WTC11 (cell line): ENCODE data around the gene MAPK8IP2. TPM values are rescaled to one million over a fixed set of nuclear protein-coding genes. Genes with fewer than 3 reads are reported as not detected.

Experiments used
- ATAC-seq: fragments of 200-7000 bp; cut with Tn5 transposase; 2 replicates; pipeline ENCODE4 v1.10.0; 2021; ENCODE audit warnings: mild to moderate bottlenecking, moderate library complexity
- CTCF ChIA-PET: fragments of 300-600 bp; sonication (Branson Sonifier 250); formaldehyde crosslinking; loops from one replicate; lab custom pipeline; 2021; ENCODE audit warnings: antibody characterized with exemption; lab: Charles Lee
- POLR2A ChIA-PET: fragments of 350-600 bp; sonication (Branson Sonifier 250); formaldehyde crosslinking; loops from one replicate; lab custom pipeline; 2021; ENCODE audit warnings: antibody characterized with exemption; lab: Charles Lee
- DNase-seq: peaks from one replicate; pipeline ENCODE4 v3.0.0; 2021; ENCODE audit warnings: low spot score
- H3K27ac Mint-ChIP-seq: 2 replicates; pipeline ENCODE4 v1.8.0; 2021; ENCODE audit warnings: mixed read lengths
- H3K27me3 Mint-ChIP-seq: 2 replicates; pipeline ENCODE4 v1.8.0; 2021; ENCODE audit warnings: low read depth, mild to moderate bottlenecking, moderate library complexity, mixed read lengths
- H3K36me3 Mint-ChIP-seq: 2 replicates; pipeline ENCODE4 v1.8.0; 2021; ENCODE audit warnings: mixed read lengths
- H3K4me1 Mint-ChIP-seq: 2 replicates; pipeline ENCODE4 v1.8.0; 2022; ENCODE audit warnings: mixed read lengths
- H3K4me3 Mint-ChIP-seq: 2 replicates; pipeline ENCODE4 v1.8.0; 2021; ENCODE audit warnings: mild to moderate bottlenecking, moderate library complexity, mixed read lengths
- H3K9me3 Mint-ChIP-seq: 2 replicates; pipeline ENCODE4 v1.8.0; 2021; ENCODE audit warnings: mixed read lengths
- E2F4 ChIP-seq: sonication (generic); formaldehyde crosslinking; IDR thresholded peaks from 2 replicates; pipeline ENCODE4 v1.8.1; 2022; ENCODE audit warnings: low read depth, mild to moderate bottlenecking, moderate library complexity, missing genetic modification reagents, borderline replicate concordance
- FOXK1 ChIP-seq: sonication (generic); formaldehyde crosslinking; IDR thresholded peaks from 2 replicates; pipeline ENCODE4 v1.8.0; 2022; ENCODE audit warnings: mild to moderate bottlenecking, moderate library complexity, missing genetic modification reagents
- FOXP1 ChIP-seq: sonication (generic); formaldehyde crosslinking; IDR thresholded peaks from 2 replicates; pipeline ENCODE4 v1.8.0; 2022; ENCODE audit warnings: missing genetic modification reagents, mild to moderate bottlenecking, moderate library complexity, borderline replicate concordance
- GABPB1 ChIP-seq: sonication (generic); formaldehyde crosslinking; IDR thresholded peaks from 2 replicates; pipeline ENCODE4 v1.8.1; 2023; ENCODE audit warnings: mild to moderate bottlenecking, missing genetic modification reagents
- IRF1 ChIP-seq: sonication (generic); formaldehyde crosslinking; IDR thresholded peaks from 2 replicates; pipeline ENCODE4 v1.8.0; 2023; ENCODE audit warnings: missing genetic modification reagents
- JAZF1 ChIP-seq: fragments of 250-450 bp; sonication (Bioruptor Pico); IDR thresholded peaks from 2 replicates; pipeline ENCODE4 v1.9.0; 2021; ENCODE audit warnings: moderate library complexity, mild to moderate bottlenecking, inconsistent platforms
- MXD4 ChIP-seq: fragments of 250-450 bp; sonication (Bioruptor Pico); IDR thresholded peaks from 2 replicates; pipeline ENCODE4 v1.8.0; 2021; ENCODE audit warnings: mild to moderate bottlenecking, moderate library complexity, borderline replicate concordance
- MYBL2 ChIP-seq: sonication (generic); formaldehyde crosslinking; IDR thresholded peaks from 2 replicates; pipeline ENCODE4 v1.8.1; 2023; ENCODE audit warnings: mild to moderate bottlenecking, moderate library complexity, missing genetic modification reagents
- NR2C2 ChIP-seq: sonication (generic); formaldehyde crosslinking; IDR thresholded peaks from 2 replicates; pipeline ENCODE4 v1.8.0; 2022; ENCODE audit warnings: mild to moderate bottlenecking, missing genetic modification reagents
- NR3C1 ChIP-seq: sonication (generic); formaldehyde crosslinking; conservative IDR thresholded peaks from 2 replicates; pipeline ENCODE4 v1.8.1; 2023; ENCODE audit warnings: low read depth, mild to moderate bottlenecking, missing genetic modification reagents
- ZNF423 ChIP-seq: fragments of 250-450 bp; sonication (Bioruptor Pico); IDR thresholded peaks from 2 replicates; pipeline ENCODE4 v2.1.2; 2022; ENCODE audit warnings: mild to moderate bottlenecking, moderate library complexity
- total RNA-seq: library from RNA; stranded (reverse); gene quantifications from 3 replicates; pipeline ENCODE4 v1.2.3, GENCODE V29; 2021
- TF ChIP-seq, protein P1 (sequence below): fragments of 200-600 bp; IDR thresholded peaks from 2 replicates; pipeline ENCODE4 v1.8.0; 2022; ENCODE audit warnings: antibody characterized with exemption
- TF ChIP-seq, protein P2 (sequence below): sonication (generic); formaldehyde crosslinking; IDR thresholded peaks from 2 replicates; pipeline ENCODE4 v1.8.1; 2022; ENCODE audit warnings: mild to moderate bottlenecking, moderate library complexity, missing genetic modification reagents
- TF ChIP-seq, protein P3 (sequence below): sonication (generic); formaldehyde crosslinking; IDR thresholded peaks from 2 replicates; pipeline ENCODE4 v1.8.0; 2023; ENCODE audit warnings: mild to moderate bottlenecking, missing genetic modification reagents
- TF ChIP-seq, protein P4 (sequence below): sonication (generic); formaldehyde crosslinking; IDR thresholded peaks from 2 replicates; pipeline ENCODE4 v1.8.0; 2022; ENCODE audit warnings: mild to moderate bottlenecking, missing genetic modification reagents
- TF ChIP-seq, protein P5 (sequence below): sonication (generic); formaldehyde crosslinking; IDR thresholded peaks from 2 replicates; pipeline ENCODE4 v1.8.1; 2022; ENCODE audit warnings: mild to moderate bottlenecking, missing genetic modification reagents, moderate library complexity, borderline replicate concordance

Gene MAPK8IP2
- total RNA-seq, 1 experiment from 2014 or later = 4.9 TPM

GRCh38 chr22:50621948-50622722 lies 21.5 kb downstream of the MAPK8IP2 start:
- POLR2A ChIA-PET = no interaction called here
- CTCF ChIA-PET = interaction anchor here (0.7 to 2.9 kb wide), 14 partner anchors 8 to 153 kb away, joined by 3 to 33 read pairs (median 8); partner anchors contain the start of genes SCO2, SHANK3 and SYCE3
- Mint-ChIP-seq H3K36me3 (no peaks in the 10 kb centered on the region), H3K27me3 (peaks cover 16% of the 10 kb centered on the region; the same call in 1 of the 2 replicates), H3K4me1 (peaks cover 24% of the 10 kb centered on the region), H3K9me3 (no peaks in the 10 kb centered on the region), H3K27ac (peak overlapping the region; percentile 27; the same call in 1 of the 2 replicates), H3K4me3 (peak overlapping the region; percentile 59)
- no peak for DNase-seq
- TF ChIP-seq GABPB1 (CRISPR knock-in tag) = no peak
- no peak for TF ChIP-seq FOXK1
- no peak for TF ChIP-seq JAZF1
- TF ChIP-seq, protein P1, sequence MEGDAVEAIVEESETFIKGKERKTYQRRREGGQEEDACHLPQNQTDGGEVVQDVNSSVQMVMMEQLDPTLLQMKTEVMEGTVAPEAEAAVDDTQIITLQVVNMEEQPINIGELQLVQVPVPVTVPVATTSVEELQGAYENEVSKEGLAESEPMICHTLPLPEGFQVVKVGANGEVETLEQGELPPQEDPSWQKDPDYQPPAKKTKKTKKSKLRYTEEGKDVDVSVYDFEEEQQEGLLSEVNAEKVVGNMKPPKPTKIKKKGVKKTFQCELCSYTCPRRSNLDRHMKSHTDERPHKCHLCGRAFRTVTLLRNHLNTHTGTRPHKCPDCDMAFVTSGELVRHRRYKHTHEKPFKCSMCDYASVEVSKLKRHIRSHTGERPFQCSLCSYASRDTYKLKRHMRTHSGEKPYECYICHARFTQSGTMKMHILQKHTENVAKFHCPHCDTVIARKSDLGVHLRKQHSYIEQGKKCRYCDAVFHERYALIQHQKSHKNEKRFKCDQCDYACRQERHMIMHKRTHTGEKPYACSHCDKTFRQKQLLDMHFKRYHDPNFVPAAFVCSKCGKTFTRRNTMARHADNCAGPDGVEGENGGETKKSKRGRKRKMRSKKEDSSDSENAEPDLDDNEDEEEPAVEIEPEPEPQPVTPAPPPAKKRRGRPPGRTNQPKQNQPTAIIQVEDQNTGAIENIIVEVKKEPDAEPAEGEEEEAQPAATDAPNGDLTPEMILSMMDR = no peak
- no peak for TF ChIP-seq MYBL2 (CRISPR knock-in tag)
- TF ChIP-seq, protein P2, sequence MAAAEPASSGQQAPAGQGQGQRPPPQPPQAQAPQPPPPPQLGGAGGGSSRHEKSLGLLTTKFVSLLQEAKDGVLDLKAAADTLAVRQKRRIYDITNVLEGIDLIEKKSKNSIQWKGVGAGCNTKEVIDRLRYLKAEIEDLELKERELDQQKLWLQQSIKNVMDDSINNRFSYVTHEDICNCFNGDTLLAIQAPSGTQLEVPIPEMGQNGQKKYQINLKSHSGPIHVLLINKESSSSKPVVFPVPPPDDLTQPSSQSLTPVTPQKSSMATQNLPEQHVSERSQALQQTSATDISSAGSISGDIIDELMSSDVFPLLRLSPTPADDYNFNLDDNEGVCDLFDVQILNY (CRISPR knock-in tag) = no peak
- no peak for TF ChIP-seq ZNF423 (CRISPR knock-in tag)
- no peak for TF ChIP-seq FOXP1 (CRISPR knock-in tag)
- TF ChIP-seq, protein P3, sequence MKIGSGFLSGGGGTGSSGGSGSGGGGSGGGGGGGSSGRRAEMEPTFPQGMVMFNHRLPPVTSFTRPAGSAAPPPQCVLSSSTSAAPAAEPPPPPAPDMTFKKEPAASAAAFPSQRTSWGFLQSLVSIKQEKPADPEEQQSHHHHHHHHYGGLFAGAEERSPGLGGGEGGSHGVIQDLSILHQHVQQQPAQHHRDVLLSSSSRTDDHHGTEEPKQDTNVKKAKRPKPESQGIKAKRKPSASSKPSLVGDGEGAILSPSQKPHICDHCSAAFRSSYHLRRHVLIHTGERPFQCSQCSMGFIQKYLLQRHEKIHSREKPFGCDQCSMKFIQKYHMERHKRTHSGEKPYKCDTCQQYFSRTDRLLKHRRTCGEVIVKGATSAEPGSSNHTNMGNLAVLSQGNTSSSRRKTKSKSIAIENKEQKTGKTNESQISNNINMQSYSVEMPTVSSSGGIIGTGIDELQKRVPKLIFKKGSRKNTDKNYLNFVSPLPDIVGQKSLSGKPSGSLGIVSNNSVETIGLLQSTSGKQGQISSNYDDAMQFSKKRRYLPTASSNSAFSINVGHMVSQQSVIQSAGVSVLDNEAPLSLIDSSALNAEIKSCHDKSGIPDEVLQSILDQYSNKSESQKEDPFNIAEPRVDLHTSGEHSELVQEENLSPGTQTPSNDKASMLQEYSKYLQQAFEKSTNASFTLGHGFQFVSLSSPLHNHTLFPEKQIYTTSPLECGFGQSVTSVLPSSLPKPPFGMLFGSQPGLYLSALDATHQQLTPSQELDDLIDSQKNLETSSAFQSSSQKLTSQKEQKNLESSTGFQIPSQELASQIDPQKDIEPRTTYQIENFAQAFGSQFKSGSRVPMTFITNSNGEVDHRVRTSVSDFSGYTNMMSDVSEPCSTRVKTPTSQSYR (CRISPR knock-in tag) = no peak
- TF ChIP-seq, protein P4, sequence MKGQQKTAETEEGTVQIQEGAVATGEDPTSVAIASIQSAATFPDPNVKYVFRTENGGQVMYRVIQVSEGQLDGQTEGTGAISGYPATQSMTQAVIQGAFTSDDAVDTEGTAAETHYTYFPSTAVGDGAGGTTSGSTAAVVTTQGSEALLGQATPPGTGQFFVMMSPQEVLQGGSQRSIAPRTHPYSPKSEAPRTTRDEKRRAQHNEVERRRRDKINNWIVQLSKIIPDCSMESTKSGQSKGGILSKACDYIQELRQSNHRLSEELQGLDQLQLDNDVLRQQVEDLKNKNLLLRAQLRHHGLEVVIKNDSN (CRISPR knock-in tag) = no peak
- no peak for TF ChIP-seq E2F4 (CRISPR knock-in tag)
- TF ChIP-seq NR3C1 = no peak
- TF ChIP-seq MXD4 (CRISPR knock-in tag) = no peak
- TF ChIP-seq NR2C2 = no peak
- no peak for TF ChIP-seq IRF1
- TF ChIP-seq, protein P5, sequence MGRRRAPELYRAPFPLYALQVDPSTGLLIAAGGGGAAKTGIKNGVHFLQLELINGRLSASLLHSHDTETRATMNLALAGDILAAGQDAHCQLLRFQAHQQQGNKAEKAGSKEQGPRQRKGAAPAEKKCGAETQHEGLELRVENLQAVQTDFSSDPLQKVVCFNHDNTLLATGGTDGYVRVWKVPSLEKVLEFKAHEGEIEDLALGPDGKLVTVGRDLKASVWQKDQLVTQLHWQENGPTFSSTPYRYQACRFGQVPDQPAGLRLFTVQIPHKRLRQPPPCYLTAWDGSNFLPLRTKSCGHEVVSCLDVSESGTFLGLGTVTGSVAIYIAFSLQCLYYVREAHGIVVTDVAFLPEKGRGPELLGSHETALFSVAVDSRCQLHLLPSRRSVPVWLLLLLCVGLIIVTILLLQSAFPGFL = no peak
- no peak for ATAC-seq
